ENCODE data around the gene SLC46A1.

SLC46A1 gene

DNA sequence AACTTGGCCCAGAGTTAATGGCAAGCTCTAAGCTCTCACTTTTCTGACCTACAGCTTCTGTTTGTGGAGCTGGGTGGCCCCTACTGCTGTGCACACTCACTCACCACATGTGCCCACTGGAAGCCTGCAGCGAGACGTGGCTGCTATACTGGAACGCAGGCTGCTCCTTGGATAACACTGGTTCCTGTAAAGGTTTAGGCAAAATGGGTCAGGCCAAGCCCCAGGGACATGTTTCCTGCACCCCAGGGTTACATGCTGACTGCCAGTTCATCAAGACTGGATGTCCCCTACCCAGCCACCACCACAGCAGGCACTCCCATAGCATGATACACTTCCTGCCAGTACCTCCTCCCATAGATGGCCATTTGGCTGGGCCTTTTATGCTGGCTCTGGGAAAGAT, 57.0 kb downstream of the SLC46A1 start:
- DNase-seq = no peak

DNA sequence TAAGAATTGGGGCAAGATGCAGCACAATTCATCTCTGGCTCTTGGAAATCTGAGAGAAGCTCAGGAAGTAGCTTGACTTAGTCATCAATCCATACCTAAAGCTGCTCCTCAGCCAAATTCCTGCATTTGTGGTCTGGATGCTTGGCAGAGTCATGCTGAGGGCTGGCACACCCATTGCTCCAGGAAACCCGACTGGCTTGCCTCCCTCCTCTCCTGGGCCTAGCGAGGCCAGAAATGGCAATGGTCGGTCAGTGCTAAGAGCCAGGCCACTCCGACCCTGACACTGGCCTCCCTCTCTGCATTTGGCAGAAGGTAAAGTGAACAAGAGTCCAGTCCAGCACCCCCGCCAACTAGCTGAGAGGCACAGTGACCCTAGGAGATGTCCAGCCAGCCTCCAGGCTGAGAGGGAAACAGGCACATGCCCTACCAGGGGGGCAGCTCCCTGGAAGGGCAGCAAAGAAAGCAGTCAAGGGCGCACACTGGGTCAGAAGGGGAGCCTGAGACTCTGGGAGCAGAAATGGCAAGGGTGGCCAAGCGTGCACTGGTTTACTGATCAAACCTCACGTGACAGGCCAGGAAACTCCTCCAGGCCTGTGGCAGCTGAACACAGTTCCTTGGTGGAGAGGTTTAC, 58.6 kb downstream of the SLC46A1 start:
- DNase-seq = no peak

DNA sequence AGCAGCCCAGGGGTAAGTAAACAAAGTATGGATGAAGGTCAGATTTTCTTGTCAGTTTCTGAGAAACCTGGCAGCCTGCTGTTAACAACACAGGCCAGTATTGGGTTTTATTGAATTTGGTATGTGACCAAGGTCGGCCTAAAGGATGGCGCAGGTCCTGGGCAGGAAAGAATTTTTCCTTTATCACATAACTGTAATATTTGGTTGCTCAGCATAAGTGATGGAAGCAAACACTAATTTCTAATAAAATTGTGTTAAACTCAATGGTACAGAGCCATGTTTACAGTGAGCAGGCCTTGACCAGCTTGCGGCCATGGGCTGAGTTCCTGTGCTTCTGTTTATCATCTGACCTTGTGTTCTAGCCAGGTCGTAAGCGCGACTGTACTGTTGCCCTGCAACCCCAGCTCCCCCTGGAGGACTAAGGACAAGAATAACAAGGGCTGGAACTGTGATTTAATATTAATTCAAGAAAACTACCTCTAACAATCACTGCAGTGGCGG, 59.2 kb downstream of the SLC46A1 start:
- no peak for DNase-seq

DNA sequence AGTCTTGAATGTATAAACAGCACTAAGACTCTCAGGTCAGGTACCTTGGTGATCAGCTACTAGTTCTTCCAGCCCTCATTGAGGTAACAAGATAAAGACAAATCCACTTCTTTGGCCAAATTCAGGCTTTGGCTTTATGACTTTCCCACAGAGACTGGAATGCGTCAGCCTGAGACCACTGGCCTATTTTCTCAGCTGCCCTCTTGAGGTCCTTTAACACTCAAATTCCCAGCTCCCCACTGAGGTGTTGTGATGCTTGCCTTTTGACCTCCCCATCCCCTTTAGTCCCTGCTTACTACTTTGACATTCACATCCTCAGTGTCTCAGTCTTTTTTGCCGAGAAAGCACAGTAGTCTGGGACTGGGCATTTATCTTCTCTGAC, 59.8 kb downstream of the SLC46A1 start:
- DNase-seq = no peak

GRCh38 chr17:28345419-28346198, 60.4 kb downstream of the SLC46A1 start:
- no peak for DNase-seq

Measured in NCI-H1417 treated with DMSO at 0.1 percent for 48 hours (cell line).